Measurements from ENCODE around the gene SNORC.

The SNORC gene

DNA sequence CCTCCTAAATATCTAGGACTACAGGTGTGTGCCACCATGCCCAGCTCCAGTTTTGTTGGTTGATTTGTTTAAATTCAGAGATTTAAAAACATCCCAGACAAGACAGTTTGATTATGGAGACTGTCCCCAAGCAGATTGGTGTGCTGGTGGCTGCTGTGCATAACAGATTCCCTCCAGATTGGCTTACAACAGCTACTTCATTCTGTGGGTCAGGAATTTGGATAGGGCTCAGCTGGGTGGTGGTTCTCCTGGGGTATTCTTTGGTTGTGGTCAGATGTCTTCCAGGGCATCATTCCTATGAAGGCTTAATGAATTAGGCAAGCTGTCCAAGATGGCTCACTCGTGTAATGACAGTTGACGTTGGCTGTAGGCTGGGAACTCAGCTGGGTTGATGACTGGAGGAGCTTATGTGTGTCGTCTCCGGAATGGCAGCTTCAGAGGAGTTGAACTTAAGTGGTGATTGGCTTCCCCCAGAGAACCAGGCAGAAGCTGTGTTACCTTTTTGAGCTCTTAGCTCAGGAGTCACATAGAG, 10.6 kb upstream of the SNORC start:
- Histone ChIP-seq H3K27me3 (replicated peaks; ENCODE audit: control insufficient read depth, insufficient read depth, low read length) (no peaks in the 10 kb centered on the region), H3K4me3 (replicated peaks; ENCODE audit: low read depth, low read length) (no peak overlapping the region), H3K36me3 (ENCODE audit: control insufficient read depth, insufficient read depth, low read length) (peaks cover 16% of the 10 kb centered on the region)
- TF ChIP-seq CTCF (IDR thresholded peaks at IDR 0.05; ENCODE audit: insufficient read depth, low read length, poor library complexity, severe bottlenecking): no peak
- no peak for DNase-seq (ENCODE audit: extremely low read depth, insufficient read length)

GRCh38 chr2:232860593-232861241, 9.3 kb upstream of the SNORC start:
- H3K27me3 ChIP-seq (replicated peaks; ENCODE audit: control insufficient read depth, insufficient read depth, low read length): no peaks in the 10 kb centered on the region
- H3K4me3 ChIP-seq (replicated peaks; ENCODE audit: low read depth, low read length): no peak overlapping the region
- peaks cover 13% of the 10 kb centered on the region for H3K36me3 ChIP-seq (ENCODE audit: control insufficient read depth, insufficient read depth, low read length)
- TF ChIP-seq CTCF (IDR thresholded peaks at IDR 0.05; ENCODE audit: insufficient read depth, low read length, poor library complexity, severe bottlenecking): no peak
- DNase-seq (ENCODE audit: extremely low read depth, insufficient read length): no peak

DNA sequence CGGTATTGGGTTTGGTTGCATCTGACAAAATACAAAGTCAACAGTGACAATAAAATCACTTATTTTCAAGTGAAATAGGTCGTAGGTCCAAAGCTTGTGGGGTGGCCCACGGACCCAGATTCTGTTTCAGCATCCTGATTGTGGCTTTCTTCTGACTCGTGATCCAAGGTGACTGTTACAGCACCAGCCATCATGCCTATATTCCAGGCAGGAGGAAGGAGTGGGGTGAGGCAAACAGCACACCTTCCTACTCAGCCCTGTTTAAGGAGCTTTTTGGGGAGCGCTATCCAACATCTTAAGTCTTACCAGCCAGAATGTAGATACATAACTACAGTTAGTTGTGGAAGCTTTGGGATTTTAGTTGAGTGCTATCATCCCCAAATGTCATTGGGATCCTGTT, 8.7 kb upstream of the SNORC start:
- no peak for DNase-seq (ENCODE audit: extremely low read depth, insufficient read length)
- Histone ChIP-seq H3K4me3 (replicated peaks; ENCODE audit: low read depth, low read length) (no peak overlapping the region), H3K27me3 (replicated peaks; ENCODE audit: control insufficient read depth, insufficient read depth, low read length) (no peaks in the 10 kb centered on the region), H3K36me3 (ENCODE audit: control insufficient read depth, insufficient read depth, low read length) (peaks cover 13% of the 10 kb centered on the region)
- TF ChIP-seq CTCF (IDR thresholded peaks at IDR 0.05; ENCODE audit: insufficient read depth, low read length, poor library complexity, severe bottlenecking): no peak

DNA sequence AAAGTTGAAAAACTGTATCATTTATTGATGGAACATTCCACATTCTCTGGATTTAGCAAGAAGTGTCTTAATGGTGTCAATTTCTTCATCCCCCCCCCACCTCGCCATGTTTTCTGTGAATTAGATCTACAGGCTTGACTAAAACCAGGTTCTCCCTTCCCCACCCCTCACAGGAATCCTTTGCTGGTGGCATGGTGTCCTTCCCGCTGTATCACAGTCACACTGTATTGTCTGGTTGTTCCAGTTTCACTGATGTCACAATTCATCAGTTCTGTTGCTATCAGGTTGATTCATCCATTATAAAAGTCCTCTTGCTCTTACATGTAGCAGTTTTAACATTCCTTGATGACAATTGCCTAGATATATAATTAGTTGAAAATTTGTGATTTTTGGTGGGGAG, 6.1 kb upstream of the SNORC start:
- Histone ChIP-seq H3K27me3 (replicated peaks; ENCODE audit: control insufficient read depth, insufficient read depth, low read length) (no peaks in the 10 kb centered on the region), H3K36me3 (ENCODE audit: control insufficient read depth, insufficient read depth, low read length) (peaks cover 2% of the 10 kb centered on the region), H3K4me3 (replicated peaks; ENCODE audit: low read depth, low read length) (no peak overlapping the region)
- DNase-seq (ENCODE audit: extremely low read depth, insufficient read length): no peak
- TF ChIP-seq CTCF (IDR thresholded peaks at IDR 0.05; ENCODE audit: insufficient read depth, low read length, poor library complexity, severe bottlenecking): no peak

DNA sequence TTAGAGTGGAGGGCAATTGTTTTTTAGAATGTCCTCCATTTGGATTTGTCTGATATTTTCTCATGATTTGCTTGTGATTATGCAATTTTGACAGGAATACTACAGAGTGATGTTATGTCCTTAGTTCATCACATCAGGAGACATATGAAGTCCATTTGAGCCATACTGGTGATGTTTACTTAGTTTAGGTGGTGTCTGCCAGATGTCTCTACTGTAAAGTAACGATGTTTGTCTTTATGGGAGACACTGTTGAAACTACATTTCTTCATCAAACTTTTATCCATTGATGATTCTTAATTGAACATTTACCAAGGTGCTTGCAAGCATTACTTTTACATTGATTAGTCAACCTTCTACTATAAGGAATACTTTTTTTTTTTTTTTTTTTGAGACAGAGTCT, 4.9 kb upstream of the SNORC start:
- Histone ChIP-seq H3K36me3 (ENCODE audit: control insufficient read depth, insufficient read depth, low read length) (no peaks in the 10 kb centered on the region; the same call in 1 of the 2 replicates), H3K4me3 (replicated peaks; ENCODE audit: low read depth, low read length) (no peak overlapping the region), H3K27me3 (replicated peaks; ENCODE audit: control insufficient read depth, insufficient read depth, low read length) (no peaks in the 10 kb centered on the region)
- DNase-seq (ENCODE audit: extremely low read depth, insufficient read length): no peak
- no peak for TF ChIP-seq CTCF (IDR thresholded peaks at IDR 0.05; ENCODE audit: insufficient read depth, low read length, poor library complexity, severe bottlenecking)

Data from GM06990 (cell line).